OCI-LY3 (cell line): ENCODE results near the gene NOVA1.

ENCODE experiments used
- CTCF ChIP-seq: fragments of 200-600, 300-600 bp; sonication (generic); IDR thresholded peaks from 2 replicates; pipeline ENCODE4 v1.5.1; 2014; ENCODE audit warnings: antibody characterized with exemption, low read length, low read depth
- EZH2phosphoT487 ChIP-seq: fragments of 200-600 bp; shearing (Covaris generic); IDR thresholded peaks from 2 replicates; pipeline ENCODE4 v1.6.1; 2018; ENCODE audit warnings: antibody characterized with exemption, mixed run types, low read depth

GRCh38 chr14:26412421-26412820 is 185.4 kb downstream of the NOVA1 start:
- TF ChIP-seq CTCF (no peak), EZH2phosphoT487 (no peak)
